Skeletal muscle satellite cell (primary cell): ENCODE measurements around the gene SH3TC1.

Experiments
- H3K27me3 ChIP-seq: 2 replicates; pipeline ENCODE4 v1.7.0; 2013; ENCODE audit warnings: low read length; ENCODE audit not compliant: control insufficient read depth, insufficient read depth
- H3K36me3 ChIP-seq: 2 replicates; pipeline ENCODE4 v1.7.0; 2013; ENCODE audit warnings: mild to moderate bottlenecking, control low read depth, low read length; ENCODE audit not compliant: insufficient read depth
- H3K4me1 ChIP-seq: 2 replicates; pipeline ENCODE4 v1.7.0; 2013; ENCODE audit warnings: low read length; ENCODE audit not compliant: control insufficient read depth, insufficient read depth
- H3K4me2 ChIP-seq: 2 replicates; pipeline ENCODE4 v1.7.0; 2013; ENCODE audit warnings: mild to moderate bottlenecking, low read length
- H3K4me3 ChIP-seq: 2 replicates; pipeline ENCODE4 v1.7.0; 2013; ENCODE audit warnings: low read length
- H3K9ac ChIP-seq: 2 replicates; pipeline ENCODE4 v1.7.0; 2013; ENCODE audit warnings: mild to moderate bottlenecking, low read depth, low read length, moderate library complexity
- H3K9me3 ChIP-seq: replicated peaks from 2 replicates; pipeline ENCODE4 v1.7.0; 2013; ENCODE audit warnings: mild to moderate bottlenecking, control low read depth, low read length

The SH3TC1 gene

DNA sequence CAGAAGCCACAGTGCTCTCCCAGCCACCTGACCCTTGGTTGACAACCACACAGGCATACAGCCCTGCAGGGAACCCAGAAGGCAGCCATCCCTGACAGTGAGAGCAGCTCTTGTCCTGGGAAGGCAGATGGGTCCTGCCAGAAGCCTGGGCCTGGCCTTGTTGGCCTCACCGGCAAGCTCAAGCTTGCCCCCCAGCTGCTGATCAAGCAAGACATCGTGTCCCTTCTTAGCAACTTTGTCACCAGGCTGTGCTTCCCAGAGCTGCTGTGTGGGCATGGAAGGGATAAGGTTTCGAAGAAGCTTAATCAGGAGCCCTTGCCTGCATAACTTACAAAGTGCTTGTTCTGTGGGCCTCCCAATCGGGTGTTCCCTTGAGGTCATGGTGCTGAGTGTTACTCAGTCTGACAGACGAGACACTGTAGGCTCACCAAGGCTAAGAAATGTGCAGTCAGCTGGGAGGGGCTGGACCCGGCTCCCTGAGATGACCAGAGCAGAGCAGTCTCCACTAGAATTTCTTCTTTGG is 33.7 kb upstream of the SH3TC1 start:
- Histone ChIP-seq H3K27me3 (peaks cover 48% of the 10 kb centered on the region), H3K9me3 (peaks cover 9% of the 10 kb centered on the region), H3K4me3 (no peak overlapping the region), H3K36me3 (no peaks in the 10 kb centered on the region), H3K4me2 (no peak overlapping the region), H3K9ac (no peak overlapping the region), H3K4me1 (no peaks in the 10 kb centered on the region)

DNA sequence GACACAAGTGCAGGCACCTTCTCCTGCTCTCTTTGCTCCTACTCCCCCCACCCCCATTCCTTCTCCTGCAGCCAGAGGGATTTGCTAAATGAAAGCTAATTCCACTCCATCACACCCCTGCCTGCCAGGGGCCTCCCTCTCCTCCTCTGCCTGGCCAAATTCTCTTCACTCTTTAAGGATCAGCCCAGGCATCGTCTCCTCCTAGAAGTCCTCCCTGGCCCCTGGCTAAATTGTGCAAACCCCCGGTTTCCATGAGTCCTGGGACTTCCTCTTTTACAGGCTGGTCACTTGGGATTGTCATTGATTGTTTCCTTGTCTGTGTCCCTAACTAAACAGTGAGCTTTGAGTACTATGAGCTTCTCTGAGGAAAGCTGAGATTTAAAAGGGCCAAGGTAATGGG is 31.8 kb upstream of the SH3TC1 start:
- no peak overlapping the region for H3K4me3 ChIP-seq
- no peaks in the 10 kb centered on the region for H3K36me3 ChIP-seq
- no peak overlapping the region for H3K4me2 ChIP-seq
- no peak overlapping the region for H3K9ac ChIP-seq
- peaks cover 54% of the 10 kb centered on the region for H3K27me3 ChIP-seq
- no peaks in the 10 kb centered on the region for H3K4me1 ChIP-seq
- peaks cover 9% of the 10 kb centered on the region for H3K9me3 ChIP-seq

GRCh38 chr4:8167815-8168214 is 31.3 kb upstream of the SH3TC1 start:
- Histone ChIP-seq H3K27me3 (peaks cover 57% of the 10 kb centered on the region), H3K4me1 (no peaks in the 10 kb centered on the region), H3K4me2 (no peak overlapping the region), H3K9me3 (peaks cover 9% of the 10 kb centered on the region), H3K36me3 (no peaks in the 10 kb centered on the region), H3K4me3 (no peak overlapping the region), H3K9ac (no peak overlapping the region)

DNA sequence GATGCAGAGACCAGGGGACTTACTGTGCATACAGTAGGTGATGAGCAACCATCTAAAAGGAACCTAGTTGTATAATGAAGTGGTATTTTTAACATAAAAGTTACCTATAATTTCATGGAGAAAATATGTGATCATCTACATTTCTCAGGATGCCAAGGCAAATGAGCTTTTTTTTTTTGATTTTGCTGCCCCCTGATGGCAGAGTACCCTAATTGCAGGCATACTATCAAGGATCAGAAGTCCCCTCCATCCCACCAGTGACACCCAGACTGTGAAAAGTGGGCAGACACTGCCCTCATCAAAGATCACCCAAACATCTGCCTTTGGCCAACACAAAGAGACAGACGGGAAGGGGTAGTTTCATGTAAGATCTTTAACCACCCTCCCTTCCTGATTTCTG is 30.9 kb upstream of the SH3TC1 start:
- no peak overlapping the region for H3K4me2 ChIP-seq
- no peaks in the 10 kb centered on the region for H3K36me3 ChIP-seq
- no peaks in the 10 kb centered on the region for H3K4me1 ChIP-seq
- H3K9me3 ChIP-seq, result peaks cover 9% of the 10 kb centered on the region
- peaks cover 57% of the 10 kb centered on the region for H3K27me3 ChIP-seq
- no peak overlapping the region for H3K9ac ChIP-seq
- no peak overlapping the region for H3K4me3 ChIP-seq

- no peak overlapping the region for H3K4me2 ChIP-seq
- H3K9ac ChIP-seq, result no peak overlapping the region
- no peaks in the 10 kb centered on the region for H3K4me1 ChIP-seq
Observed at GRCh38 chr4:8168832-8169598, 30.1 kb upstream of the SH3TC1 start.

GRCh38 chr4:8169763-8170162 is 29.3 kb upstream of the SH3TC1 start:
- peaks cover 55% of the 10 kb centered on the region for H3K27me3 ChIP-seq
- H3K4me1 ChIP-seq, result no peaks in the 10 kb centered on the region
- no peak overlapping the region for H3K4me2 ChIP-seq
- no peaks in the 10 kb centered on the region for H3K36me3 ChIP-seq
- no peak overlapping the region for H3K4me3 ChIP-seq
- H3K9ac ChIP-seq, result no peak overlapping the region
- H3K9me3 ChIP-seq, result peaks cover 9% of the 10 kb centered on the region

More at GRCh38 chr4:8168832-8169598, 30.1 kb upstream of the SH3TC1 start:
- Histone ChIP-seq H3K4me3 (no peak overlapping the region), H3K27me3 (peaks cover 57% of the 10 kb centered on the region), H3K9me3 (peaks cover 9% of the 10 kb centered on the region), H3K36me3 (no peaks in the 10 kb centered on the region)

- H3K4me1 ChIP-seq, result no peaks in the 10 kb centered on the region
- no peaks in the 10 kb centered on the region for H3K36me3 ChIP-seq
- H3K9ac ChIP-seq, result no peak overlapping the region
- H3K9me3 ChIP-seq, result peaks cover 9% of the 10 kb centered on the region
- peaks cover 59% of the 10 kb centered on the region for H3K27me3 ChIP-seq
- no peak overlapping the region for H3K4me2 ChIP-seq
- no peak overlapping the region for H3K4me3 ChIP-seq
Observed at GRCh38 chr4:8170341-8170740, 28.7 kb upstream of the SH3TC1 start.

DNA sequence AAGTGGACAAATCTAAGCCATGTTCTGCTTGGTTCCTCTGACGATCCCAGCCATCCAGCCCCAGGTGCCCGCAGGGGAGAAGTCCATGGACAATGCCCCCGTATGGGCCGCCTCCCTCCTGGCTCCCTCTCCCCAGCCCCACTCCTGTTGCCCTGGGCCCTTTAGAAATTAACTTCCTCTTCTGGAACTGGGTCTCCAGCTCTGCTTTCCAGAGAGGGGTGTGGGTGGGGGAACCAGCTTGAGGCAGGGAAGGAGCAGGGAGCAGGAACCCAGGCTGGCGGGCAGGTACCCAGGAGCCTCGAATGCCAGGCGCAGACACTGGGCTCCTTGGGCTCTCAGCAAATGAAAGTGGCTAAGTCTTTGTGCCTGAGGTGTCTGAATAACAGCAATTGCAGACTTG is 27.8 kb upstream of the SH3TC1 start:
- peaks cover 63% of the 10 kb centered on the region for H3K27me3 ChIP-seq
- no peak overlapping the region for H3K4me3 ChIP-seq
- H3K36me3 ChIP-seq, result no peaks in the 10 kb centered on the region
- H3K9me3 ChIP-seq, result peaks cover 9% of the 10 kb centered on the region
- no peak overlapping the region for H3K4me2 ChIP-seq
- H3K9ac ChIP-seq, result no peak overlapping the region
- H3K4me1 ChIP-seq, result no peaks in the 10 kb centered on the region

DNA sequence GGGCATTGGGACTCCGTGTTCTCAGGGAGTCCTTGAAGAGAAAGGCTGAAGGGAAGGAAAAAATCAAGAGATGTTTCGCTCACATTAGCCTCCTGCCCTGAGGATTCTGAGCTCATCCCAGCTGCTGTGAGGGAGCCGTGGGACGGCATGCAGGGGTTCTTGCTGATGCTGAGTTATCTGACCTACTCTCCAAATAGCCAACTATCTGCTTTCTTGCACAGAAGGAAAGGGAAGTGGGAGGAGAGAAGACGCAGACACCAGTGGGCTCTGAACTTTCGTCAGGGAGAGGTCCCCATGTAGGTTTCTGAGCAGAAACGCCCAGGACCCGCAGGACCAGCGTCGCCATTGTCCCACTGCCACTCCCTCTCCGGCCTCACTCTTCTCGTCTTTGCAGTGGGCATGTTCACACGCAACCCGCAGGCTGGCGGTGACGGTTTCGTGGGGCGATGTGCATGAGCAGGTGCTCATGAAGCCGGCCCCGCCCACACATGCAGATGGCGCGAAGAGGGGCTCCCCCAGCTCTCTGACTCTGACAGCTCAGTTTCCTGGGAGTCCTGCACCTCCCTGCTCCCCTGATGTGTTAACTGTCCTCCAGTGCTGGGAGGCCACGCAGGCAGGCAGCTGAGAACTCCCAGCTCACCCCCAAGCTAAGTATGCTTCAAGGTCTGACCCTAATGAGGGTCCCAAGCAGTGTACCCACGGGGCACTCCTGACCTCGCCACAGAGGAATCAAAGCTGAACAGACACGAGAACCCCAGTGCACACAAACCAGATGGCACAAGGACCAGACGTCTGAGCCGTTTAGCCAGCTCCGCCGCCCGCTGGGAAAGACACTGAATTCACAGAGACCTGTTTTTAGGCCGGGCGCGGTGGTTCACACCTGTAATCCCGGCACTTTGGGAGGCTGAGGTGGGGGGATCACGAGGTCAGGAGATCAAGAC is 26.8 kb upstream of the SH3TC1 start:
- Histone ChIP-seq H3K9me3 (peaks cover 9% of the 10 kb centered on the region), H3K4me2 (no peak overlapping the region), H3K27me3 (peaks cover 59% of the 10 kb centered on the region), H3K4me1 (no peaks in the 10 kb centered on the region), H3K36me3 (no peaks in the 10 kb centered on the region), H3K4me3 (no peak overlapping the region), H3K9ac (no peak overlapping the region)

- Histone ChIP-seq H3K27me3 (peaks cover 52% of the 10 kb centered on the region), H3K36me3 (no peaks in the 10 kb centered on the region), H3K9ac (no peak overlapping the region)
Observed at GRCh38 chr4:8173492-8174242, 25.4 kb upstream of the SH3TC1 start.

DNA sequence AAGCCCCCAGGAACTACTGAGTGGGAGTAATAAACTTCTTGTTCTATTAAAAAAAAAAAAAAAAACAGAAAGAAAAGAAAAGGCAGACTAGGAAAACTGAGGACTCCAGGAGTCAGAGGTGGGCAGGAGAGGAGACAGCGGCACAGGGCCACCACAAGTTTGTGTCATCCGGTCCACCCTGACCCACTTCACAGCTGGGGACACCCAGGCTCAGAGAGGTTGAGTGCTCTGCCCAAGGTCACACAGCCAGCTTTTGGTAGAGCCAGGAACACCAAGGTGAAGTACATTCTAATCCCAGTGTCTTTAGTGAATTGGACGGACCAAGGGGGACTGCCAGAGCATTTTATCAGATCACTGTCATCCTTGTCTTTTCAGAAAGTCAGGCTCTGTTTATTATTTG is 24.1 kb upstream of the SH3TC1 start:
- no peak overlapping the region for H3K4me3 ChIP-seq
- H3K27me3 ChIP-seq, result peaks cover 45% of the 10 kb centered on the region
- H3K9ac ChIP-seq, result no peak overlapping the region
- H3K9me3 ChIP-seq, result no peaks in the 10 kb centered on the region
- no peaks in the 10 kb centered on the region for H3K4me1 ChIP-seq
- no peaks in the 10 kb centered on the region for H3K36me3 ChIP-seq
- no peak overlapping the region for H3K4me2 ChIP-seq

More at GRCh38 chr4:8173492-8174242, 25.4 kb upstream of the SH3TC1 start:
- Histone ChIP-seq H3K9me3 (peaks cover 3% of the 10 kb centered on the region), H3K4me2 (no peak overlapping the region), H3K4me3 (no peak overlapping the region), H3K4me1 (no peaks in the 10 kb centered on the region)
